NT2/D1 (cell line): ENCODE data around the gene MYO1D.
A peak's percentile ranks its signal among the peaks of the same experiment; 100 is the strongest.

Experiments
- DNase-seq: peaks from one replicate; pipeline ENCODE4 v3.0.0-alpha.2; 2011; ENCODE audit warnings: low read depth, low spot score
- H3K27me3 ChIP-seq: 2 replicates; pipeline ENCODE4 v1.6.0; 2011; ENCODE audit warnings: mild to moderate bottlenecking; ENCODE audit not compliant: insufficient read length, insufficient read depth
- H3K36me3 ChIP-seq: 2 replicates; pipeline ENCODE4 v1.6.1; 2011; ENCODE audit warnings: mild to moderate bottlenecking, low read length, mixed read lengths; ENCODE audit not compliant: insufficient read depth, insufficient read length
- H3K4me1 ChIP-seq: 2 replicates; pipeline ENCODE4 v1.5.1; 2011; ENCODE audit not compliant: insufficient read depth, insufficient read length
- H3K4me3 ChIP-seq: 2 replicates; pipeline ENCODE4 v1.5.1; 2011; ENCODE audit warnings: low read depth; ENCODE audit not compliant: insufficient read length
- H3K9ac ChIP-seq: 2 replicates; pipeline ENCODE4 v1.6.0; 2011; ENCODE audit warnings: low read depth; ENCODE audit not compliant: insufficient read length
- H3K9me3 ChIP-seq: 2 replicates; pipeline ENCODE4 v1.5.1; 2011; ENCODE audit warnings: mild to moderate bottlenecking, low read length; ENCODE audit not compliant: insufficient read depth
- SUZ12 ChIP-seq: IDR thresholded peaks from 2 replicates; pipeline ENCODE4 v1.6.1; 2011; ENCODE audit not compliant: insufficient read length, insufficient read depth; ENCODE audit errors: extremely low read depth
- YY1 ChIP-seq: IDR thresholded peaks from 2 replicates; pipeline ENCODE4 v1.6.1; 2011; ENCODE audit not compliant: insufficient read length, insufficient read depth
- ZNF274 ChIP-seq: IDR thresholded peaks from 2 replicates; pipeline ENCODE4 v1.6.1; 2011; ENCODE audit warnings: mild to moderate bottlenecking, low read depth, low read length

The MYO1D gene

DNA sequence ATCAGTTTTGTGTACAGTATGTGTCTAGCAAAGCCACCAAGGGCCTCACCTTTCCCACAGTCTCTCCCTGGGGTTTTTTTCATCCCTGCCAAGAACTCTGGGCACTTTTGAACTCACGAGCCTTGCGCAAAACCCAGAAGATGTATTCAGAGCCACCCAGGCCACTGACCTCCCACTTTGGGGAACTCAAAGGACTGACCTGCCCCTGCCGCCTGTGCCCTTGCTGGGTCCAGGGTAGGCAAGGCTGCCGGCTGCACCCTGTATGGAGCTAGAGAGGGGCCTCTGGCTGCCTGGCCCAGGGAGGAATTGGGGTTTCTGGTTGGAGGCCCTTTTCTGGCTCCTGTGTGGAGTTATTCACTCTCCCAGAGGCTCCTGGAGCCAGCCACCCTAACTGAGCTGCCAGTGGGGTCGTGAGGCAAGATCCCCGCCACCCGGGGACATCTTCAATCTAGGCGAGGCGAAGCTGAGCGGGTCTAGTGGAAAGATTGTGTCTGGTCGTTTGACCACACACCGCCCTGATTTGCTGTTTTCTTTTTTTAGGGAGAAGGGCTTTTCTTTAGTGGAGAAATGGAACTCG is 388.2 kb downstream of the MYO1D start:
- Histone ChIP-seq H3K4me3 (no peak overlapping the region), H3K9ac (no peak overlapping the region), H3K27me3 (no peaks in the 10 kb centered on the region), H3K4me1 (peaks cover 21% of the 10 kb centered on the region), H3K36me3 (peaks cover 30% of the 10 kb centered on the region), H3K9me3 (no peaks in the 10 kb centered on the region)
- DNase-seq, result no peak
- TF ChIP-seq ZNF274, result no peak
- no peak for TF ChIP-seq SUZ12
- no peak for TF ChIP-seq YY1

DNA sequence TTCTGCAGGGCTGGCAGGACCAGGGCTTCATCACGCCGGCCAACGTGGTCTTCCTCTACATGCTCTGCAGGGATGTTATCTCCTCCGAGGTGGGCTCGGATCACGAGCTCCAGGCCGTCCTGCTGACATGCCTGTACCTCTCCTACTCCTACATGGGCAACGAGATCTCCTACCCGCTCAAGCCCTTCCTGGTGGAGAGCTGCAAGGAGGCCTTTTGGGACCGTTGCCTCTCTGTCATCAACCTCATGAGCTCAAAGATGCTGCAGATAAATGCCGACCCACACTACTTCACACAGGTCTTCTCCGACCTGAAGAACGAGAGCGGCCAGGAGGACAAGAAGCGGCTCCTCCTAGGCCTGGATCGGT is 388.8 kb downstream of the MYO1D start:
- Histone ChIP-seq H3K27me3 (no peaks in the 10 kb centered on the region), H3K4me3 (peak overlapping the region; percentile 52), H3K36me3 (peaks cover 30% of the 10 kb centered on the region), H3K9me3 (no peaks in the 10 kb centered on the region), H3K9ac (peak overlapping the region; percentile 58), H3K4me1 (peaks cover 19% of the 10 kb centered on the region)
- TF ChIP-seq SUZ12 (no peak), YY1 (no peak), ZNF274 (no peak)
- DNase-seq, result no peak

DNA sequence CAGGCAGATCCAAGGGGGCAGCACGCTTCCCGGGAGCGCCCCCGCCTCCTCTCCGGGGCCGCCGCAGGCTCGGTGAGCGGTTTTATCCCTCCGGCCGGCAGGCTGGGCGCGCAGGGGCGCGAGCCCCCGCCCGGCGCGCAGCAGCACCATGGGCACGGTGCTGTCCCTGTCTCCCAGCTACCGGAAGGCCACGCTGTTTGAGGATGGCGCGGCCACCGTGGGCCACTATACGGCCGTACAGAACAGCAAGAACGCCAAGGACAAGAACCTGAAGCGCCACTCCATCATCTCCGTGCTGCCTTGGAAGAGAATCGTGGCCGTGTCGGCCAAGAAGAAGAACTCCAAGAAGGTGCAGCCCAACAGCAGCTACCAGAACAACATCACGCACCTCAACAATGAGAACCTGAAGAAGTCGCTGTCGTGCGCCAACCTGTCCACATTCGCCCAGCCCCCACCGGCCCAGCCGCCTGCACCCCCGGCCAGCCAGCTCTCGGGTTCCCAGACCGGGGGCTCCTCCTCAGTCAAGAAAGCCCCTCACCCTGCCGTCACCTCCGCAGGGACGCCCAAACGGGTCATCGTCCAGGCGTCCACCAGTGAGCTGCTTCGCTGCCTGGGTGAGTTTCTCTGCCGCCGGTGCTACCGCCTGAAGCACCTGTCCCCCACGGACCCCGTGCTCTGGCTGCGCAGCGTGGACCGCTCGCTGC is 389.3 kb downstream of the MYO1D start:
- Histone ChIP-seq H3K27me3 (no peaks in the 10 kb centered on the region), H3K4me1 (peaks cover 19% of the 10 kb centered on the region), H3K36me3 (peaks cover 34% of the 10 kb centered on the region), H3K9me3 (no peaks in the 10 kb centered on the region), H3K4me3 (peak overlapping the region; percentile 52), H3K9ac (peak overlapping the region; percentile 58)
- no peak for TF ChIP-seq SUZ12
- TF ChIP-seq ZNF274, result no peak
- no peak for TF ChIP-seq YY1
- DNase-seq, result no peak

DNA sequence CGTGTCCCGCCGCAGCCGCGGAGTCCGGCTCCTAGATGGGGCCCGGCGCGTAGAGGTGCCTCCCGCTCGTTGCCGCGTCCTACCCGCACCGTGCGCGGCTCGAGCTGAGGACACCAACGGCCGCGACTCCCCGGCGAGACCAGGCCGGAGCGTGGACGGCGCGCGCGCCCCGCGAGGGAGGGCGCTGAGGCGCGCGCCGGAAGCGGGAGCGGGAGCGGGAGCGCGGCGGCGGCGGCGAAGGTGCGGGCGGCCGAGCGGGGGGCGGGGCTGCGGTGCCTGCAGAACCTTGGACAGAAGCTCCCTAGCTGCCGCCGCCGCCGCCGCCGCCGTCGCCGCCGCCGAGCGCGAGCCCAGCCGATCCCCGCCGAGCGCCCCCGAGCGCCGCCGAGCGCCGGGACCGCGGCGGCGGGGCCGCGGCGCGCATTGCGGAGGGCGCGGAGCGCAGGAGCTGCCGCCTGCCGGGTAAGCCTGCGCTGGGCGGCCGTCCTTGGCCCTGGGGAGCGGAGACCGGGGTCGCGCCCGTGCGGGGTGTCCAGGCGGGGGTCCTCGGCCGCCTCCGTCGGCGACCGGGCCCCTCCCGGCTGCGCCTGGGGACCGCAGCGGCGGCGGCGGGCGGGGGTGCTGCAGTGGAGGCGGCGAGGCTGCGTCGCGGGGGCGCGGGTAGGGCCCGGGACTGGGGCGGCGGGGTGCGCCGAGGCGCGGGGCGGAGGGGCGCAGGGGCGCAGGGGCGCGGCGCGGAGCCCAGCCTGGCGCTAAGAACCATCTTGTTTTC is 390.0 kb downstream of the MYO1D start, which contains the start of gene CDK5R1:
TSS of gene CDK5R1 (plus strand) at position 293 of the 772 bp plus-strand sequence. CDS start 628 bp downstream, outside the sequence.
- TF ChIP-seq YY1 (no peak), ZNF274 (no peak), SUZ12 (no peak)
- H3K36me3 ChIP-seq, result peaks cover 40% of the 10 kb centered on the region
- no peak for DNase-seq
- peak within 1 kb of the TSS; percentile 52 for H3K4me3 ChIP-seq
- no peaks in the 10 kb centered on the region for H3K27me3 ChIP-seq
- H3K9ac ChIP-seq, result peak within 1 kb of the TSS; percentile 79
- peaks cover 19% of the 10 kb centered on the region for H3K4me1 ChIP-seq
- H3K9me3 ChIP-seq, result no peaks in the 10 kb centered on the region

DNA sequence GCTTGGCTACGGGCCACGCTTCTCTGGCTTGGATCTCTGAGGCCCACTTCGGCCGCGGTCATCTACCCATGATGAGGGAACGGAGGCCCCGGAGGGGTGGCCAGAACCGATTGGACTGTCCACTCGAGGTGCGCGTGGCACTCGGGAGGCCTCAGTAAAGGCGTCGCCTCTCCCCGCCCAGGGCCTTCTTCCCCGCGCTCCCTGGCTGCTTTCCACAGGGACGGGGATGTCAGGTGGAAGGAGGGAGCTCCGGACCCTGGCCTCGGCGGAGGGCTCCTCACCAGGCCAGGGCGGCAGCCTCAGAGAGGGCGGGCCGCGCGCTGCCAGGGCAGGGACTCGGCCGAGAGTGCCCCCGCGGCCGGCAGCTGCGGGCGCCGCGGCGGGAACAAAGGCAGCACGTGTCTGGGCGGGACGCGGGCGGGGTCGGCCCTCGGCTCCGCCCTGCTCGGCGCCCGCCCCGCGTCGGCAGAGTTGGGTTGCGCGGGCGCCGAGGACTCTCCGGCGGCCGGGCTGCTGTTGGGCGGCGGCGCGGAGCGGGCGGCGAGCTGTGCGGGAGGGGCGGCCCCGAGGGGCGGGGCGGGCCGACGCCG is 390.7 kb downstream of the MYO1D start:
- TF ChIP-seq YY1 (no peak), SUZ12 (no peak), ZNF274 (no peak)
- H3K27me3 ChIP-seq, result no peaks in the 10 kb centered on the region
- peak overlapping the region; percentile 79 for H3K9ac ChIP-seq
- H3K9me3 ChIP-seq, result no peaks in the 10 kb centered on the region
- peak overlapping the region; percentile 50 for H3K4me3 ChIP-seq
- DNase-seq, result peak; percentile 59
- H3K4me1 ChIP-seq, result peaks cover 19% of the 10 kb centered on the region
- peaks cover 47% of the 10 kb centered on the region for H3K36me3 ChIP-seq

DNA sequence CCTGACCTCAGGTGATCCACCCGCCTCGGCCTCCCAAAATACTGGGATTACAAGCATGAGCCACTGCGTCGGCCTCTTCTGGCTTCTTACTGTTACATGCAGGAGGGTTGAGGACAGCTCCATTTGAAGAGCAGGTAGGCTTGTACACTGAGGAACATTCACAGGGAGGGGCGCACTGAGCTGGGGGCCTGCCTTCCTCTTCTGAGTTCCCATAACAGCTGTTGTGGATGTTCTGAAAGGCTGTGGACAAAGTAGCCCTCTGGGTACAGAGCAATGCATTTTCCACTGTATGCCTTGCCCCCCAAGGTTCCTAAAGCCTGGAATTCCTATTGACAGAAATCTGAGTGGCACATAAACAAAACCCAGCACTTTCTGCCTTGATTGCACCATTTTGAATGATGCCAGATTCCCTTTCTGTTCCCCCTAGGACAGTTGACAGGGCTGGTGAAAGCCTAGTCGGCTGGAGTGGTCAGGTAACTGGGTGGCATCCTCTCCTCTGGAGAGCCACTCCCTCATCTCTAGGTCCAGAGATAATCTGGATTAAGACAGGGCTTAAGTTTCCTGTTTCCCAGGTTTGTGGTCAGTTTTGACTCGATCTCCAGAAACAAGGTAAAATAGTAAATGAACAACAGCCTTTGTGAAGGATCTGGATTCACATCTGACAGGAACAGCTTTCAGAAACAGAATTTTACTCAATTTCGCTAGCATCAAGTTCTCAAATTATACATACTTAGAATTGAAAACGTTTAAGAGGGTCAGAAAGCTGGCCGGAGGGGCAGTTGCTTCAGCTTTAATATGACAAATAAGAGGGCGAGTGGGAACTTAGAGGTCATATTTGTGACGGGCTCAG is 391.4 kb downstream of the MYO1D start:
- peaks cover 19% of the 10 kb centered on the region for H3K4me1 ChIP-seq
- DNase-seq, result no peak
- TF ChIP-seq YY1, result no peak
- TF ChIP-seq ZNF274, result no peak
- no peak for TF ChIP-seq SUZ12
- no peak overlapping the region for H3K4me3 ChIP-seq
- no peaks in the 10 kb centered on the region for H3K9me3 ChIP-seq
- H3K9ac ChIP-seq, result peak overlapping the region; percentile 79
- H3K27me3 ChIP-seq, result no peaks in the 10 kb centered on the region
- peaks cover 50% of the 10 kb centered on the region for H3K36me3 ChIP-seq
